H1 (cell line): ENCODE results near the gene FAF2.
A peak's percentile ranks its signal among the peaks of the same experiment; 100 is the strongest.

ENCODE experiments used
- ASH2L ChIP-seq: fragments of 200-600, 300-600 bp; sonication (generic); IDR thresholded peaks from one replicate; pipeline ENCODE4 v1.7.1; 2017; ENCODE audit warnings: low read length
- CBX8 ChIP-seq: fragments of 300-800, 300-1000 bp; sonication (generic); IDR thresholded peaks from 2 replicates; pipeline ENCODE4 v1.7.1; 2016; ENCODE audit warnings: low read depth, low read length, borderline replicate concordance
- CHD2 ChIP-seq: IDR thresholded peaks from 2 replicates; pipeline ENCODE4 v1.6.1; 2012; ENCODE audit warnings: low read length, improper control_type of control experiment
- POLR2A ChIP-seq, 2 experiments: IDR thresholded peaks; 1 replicate in 1 of 2; 2 replicates in 1 of 2; pipeline ENCODE4 v1.6.1; 2011; ENCODE audit warnings: low read depth in 2 of 2, low read length in 2 of 2, mild to moderate bottlenecking in 2 of 2; ENCODE audit errors: control extremely low read depth in 1 of 2
- POLR2AphosphoS5 ChIP-seq: IDR thresholded peaks from 2 replicates; pipeline ENCODE4 v1.6.1; 2011; ENCODE audit warnings: low read depth, low read length
- RAD21 ChIP-seq, 2 experiments: IDR thresholded peaks in 1 of 2; conservative IDR thresholded peaks in 1 of 2; 2 replicates each; pipeline ENCODE4 v1.6.1; 2011; ENCODE audit warnings: low read depth in 2 of 2, low read length in 2 of 2, improper control_type of control experiment in 1 of 2, inconsistent platforms in 1 of 2, mild to moderate bottlenecking in 1 of 2, moderate library complexity in 1 of 2
- RBBP5 ChIP-seq: IDR thresholded peaks from 2 replicates; pipeline ENCODE4 v1.7.1; 2012; ENCODE audit warnings: low read depth, mild to moderate bottlenecking, inconsistent platforms, low read length, moderate library complexity, borderline replicate concordance
- SAP30 ChIP-seq: fragments of 300-600 bp; sonication (generic); IDR thresholded peaks from 2 replicates; pipeline ENCODE4 v1.7.1; 2012; ENCODE audit warnings: low read length, moderate library complexity, mild to moderate bottlenecking, inconsistent platforms; ENCODE audit not compliant: insufficient read depth, insufficient replicate concordance
- SIX5 ChIP-seq: IDR thresholded peaks from 2 replicates; pipeline ENCODE4 v1.6.1; 2011; ENCODE audit warnings: mild to moderate bottlenecking, low read depth, low read length
- SP2 ChIP-seq: IDR thresholded peaks from 2 replicates; pipeline ENCODE4 v1.6.1; 2012; ENCODE audit warnings: mild to moderate bottlenecking, low read length, inconsistent platforms
- TF ChIP-seq, protein P1 (sequence below), 3 experiments: IDR thresholded peaks; 1 replicate in 2 of 3; 2 replicates in 1 of 3; pipeline versions ENCODE4 v1.5.1 to v1.6.1; 2011; ENCODE audit warnings: low read length in 3 of 3, mild to moderate bottlenecking in 3 of 3, inconsistent platforms in 2 of 3, low read depth in 1 of 3, moderate library complexity in 1 of 3; ENCODE audit not compliant: insufficient read depth in 1 of 3; ENCODE audit errors: control extremely low read depth in 1 of 3
- TF ChIP-seq, protein P2 (sequence below): IDR thresholded peaks from 2 replicates; pipeline ENCODE4 v1.6.1; 2011; ENCODE audit warnings: low read depth, mild to moderate bottlenecking, low read length; ENCODE audit not compliant: insufficient read depth

DNA sequence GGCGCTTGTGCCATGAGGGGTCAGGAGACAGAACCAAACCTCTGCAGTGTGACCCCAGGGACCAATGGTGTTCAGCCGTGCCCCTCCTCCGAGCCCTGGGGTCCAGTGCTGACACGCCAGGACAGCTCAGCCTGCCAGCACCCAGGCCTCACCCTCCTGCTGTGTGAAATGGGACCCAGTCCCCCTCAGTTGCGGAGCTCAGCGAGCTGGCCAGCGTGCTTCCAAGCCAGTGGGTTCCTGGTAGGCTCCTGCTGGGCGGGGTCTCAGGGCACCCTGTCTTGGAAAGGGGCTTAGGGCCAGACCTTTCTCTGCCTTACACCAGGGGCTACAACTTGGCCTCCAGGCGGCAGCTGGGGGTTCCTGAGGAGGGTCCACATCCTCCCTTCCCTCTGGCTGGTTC lies 84.6 kb downstream of the FAF2 start:
- no peak for TF ChIP-seq RBBP5
- TF ChIP-seq, protein P1, sequence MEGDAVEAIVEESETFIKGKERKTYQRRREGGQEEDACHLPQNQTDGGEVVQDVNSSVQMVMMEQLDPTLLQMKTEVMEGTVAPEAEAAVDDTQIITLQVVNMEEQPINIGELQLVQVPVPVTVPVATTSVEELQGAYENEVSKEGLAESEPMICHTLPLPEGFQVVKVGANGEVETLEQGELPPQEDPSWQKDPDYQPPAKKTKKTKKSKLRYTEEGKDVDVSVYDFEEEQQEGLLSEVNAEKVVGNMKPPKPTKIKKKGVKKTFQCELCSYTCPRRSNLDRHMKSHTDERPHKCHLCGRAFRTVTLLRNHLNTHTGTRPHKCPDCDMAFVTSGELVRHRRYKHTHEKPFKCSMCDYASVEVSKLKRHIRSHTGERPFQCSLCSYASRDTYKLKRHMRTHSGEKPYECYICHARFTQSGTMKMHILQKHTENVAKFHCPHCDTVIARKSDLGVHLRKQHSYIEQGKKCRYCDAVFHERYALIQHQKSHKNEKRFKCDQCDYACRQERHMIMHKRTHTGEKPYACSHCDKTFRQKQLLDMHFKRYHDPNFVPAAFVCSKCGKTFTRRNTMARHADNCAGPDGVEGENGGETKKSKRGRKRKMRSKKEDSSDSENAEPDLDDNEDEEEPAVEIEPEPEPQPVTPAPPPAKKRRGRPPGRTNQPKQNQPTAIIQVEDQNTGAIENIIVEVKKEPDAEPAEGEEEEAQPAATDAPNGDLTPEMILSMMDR (IDR thresholded peaks at IDR 0.05; ENCODE audit: control extremely low read depth in 1 of 3, insufficient read depth in 1 of 3, low read depth in 1 of 3, low read length in 3 of 3) = no peak
- TF ChIP-seq SP2 = no peak
- no peak for TF ChIP-seq RAD21 (IDR thresholded peaks at IDR 0.05 in 1 of 2, conservative IDR thresholded peaks at IDR 0.05 in 1 of 2; ENCODE audit: low read depth in 2 of 2, low read length in 2 of 2)
- TF ChIP-seq, protein P2, sequence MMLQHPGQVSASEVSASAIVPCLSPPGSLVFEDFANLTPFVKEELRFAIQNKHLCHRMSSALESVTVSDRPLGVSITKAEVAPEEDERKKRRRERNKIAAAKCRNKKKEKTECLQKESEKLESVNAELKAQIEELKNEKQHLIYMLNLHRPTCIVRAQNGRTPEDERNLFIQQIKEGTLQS = no peak
- TF ChIP-seq CHD2 = no peak
- TF ChIP-seq CBX8 = no peak
- TF ChIP-seq ASH2L = no peak
- no peak; the same call in 1 of the 2 replicates for TF ChIP-seq POLR2AphosphoS5
- TF ChIP-seq SIX5 = no peak
- TF ChIP-seq POLR2A (IDR thresholded peaks at IDR 0.05; ENCODE audit: control extremely low read depth in 1 of 2, low read depth in 2 of 2, low read length in 2 of 2) = 0 out of 3 replicates have a peak, but pooled peaks of 1 of the 2 experiments have one; percentile 13
- TF ChIP-seq SAP30 = no peak
